Measurements from ENCODE around the gene SCAPER.

DNA sequence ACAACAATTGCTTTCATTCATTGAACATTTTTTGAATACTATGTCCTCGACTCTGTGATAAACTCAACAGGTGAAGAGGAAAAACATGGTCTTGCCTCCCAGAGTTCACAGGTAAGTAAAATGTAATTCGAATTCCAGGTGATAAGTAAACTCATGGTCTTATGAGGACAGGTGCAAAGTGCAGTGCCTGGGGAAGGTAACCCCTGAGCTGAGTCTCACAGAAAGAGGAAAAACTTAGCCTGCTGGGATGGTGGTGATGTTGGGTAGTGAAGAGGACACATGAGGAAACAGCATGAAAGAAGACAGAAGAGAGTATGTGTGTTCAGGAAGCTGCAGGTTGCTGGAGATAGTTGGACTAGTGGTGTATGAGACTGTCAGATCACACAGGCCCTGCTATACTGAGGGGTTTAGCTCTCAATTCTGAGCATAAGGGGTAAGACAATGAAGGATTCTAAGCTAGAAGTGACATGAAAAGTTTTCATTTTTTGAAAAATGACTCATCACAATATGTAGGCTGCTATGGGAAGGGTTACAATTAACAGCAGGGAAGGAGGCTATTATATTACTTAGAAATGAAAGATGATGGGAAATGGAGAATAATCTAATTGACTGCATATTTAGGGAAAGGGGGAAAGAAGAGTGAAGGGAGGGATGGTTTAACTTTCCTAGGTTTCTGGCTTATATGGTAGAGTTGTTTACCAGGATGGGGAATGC is 457.3 kb downstream of the SCAPER start:
- no peak for TF ChIP-seq SP1 (IDR thresholded peaks at IDR 0.05)
- TF ChIP-seq FOXK2 (IDR thresholded peaks at IDR 0.05), result no peak
- TF ChIP-seq NFRKB (IDR thresholded peaks at IDR 0.05), result no peak
- no peak for TF ChIP-seq ZNF384 (IDR thresholded peaks at IDR 0.05)
- TF ChIP-seq HDGF (IDR thresholded peaks at IDR 0.05; ENCODE audit: borderline replicate concordance), result no peak
- no peak for TF ChIP-seq BHLHE40 (IDR thresholded peaks at IDR 0.05; ENCODE audit: borderline replicate concordance)
- no peak for TF ChIP-seq ARNT (IDR thresholded peaks at IDR 0.05)
- no peak for TF ChIP-seq LEF1 (IDR thresholded peaks at IDR 0.05; ENCODE audit: borderline replicate concordance)
- no peak for TF ChIP-seq SUZ12 (IDR thresholded peaks at IDR 0.05)

Measured in HEK293T (cell line).